Neuron (in vitro differentiated cells): Measurements from ENCODE around the gene SEMA7A.
A peak's percentile ranks its signal among the peaks of the same experiment; 100 is the strongest.

ENCODE experiments used
- H2AFZ ChIP-seq: one replicate; pipeline ENCODE4 v1.6.1; 2013; ENCODE audit warnings: low read depth, mild to moderate bottlenecking, inconsistent platforms, low read length, moderate library complexity
- H3K27me3 ChIP-seq: one replicate; pipeline ENCODE4 v1.6.1; 2013; ENCODE audit warnings: low read length; ENCODE audit not compliant: insufficient read depth
- H3K36me3 ChIP-seq: one replicate; pipeline ENCODE4 v1.6.1; 2013; ENCODE audit warnings: low read length; ENCODE audit not compliant: insufficient read depth
- H3K4me1 ChIP-seq: one replicate; pipeline ENCODE4 v1.6.1; 2013; ENCODE audit warnings: low read length; ENCODE audit not compliant: insufficient read depth
- H3K4me3 ChIP-seq: 2 replicates; pipeline ENCODE4 v1.5.1; 2013; ENCODE audit warnings: mild to moderate bottlenecking, low read length, moderate library complexity
- H3K9me3 ChIP-seq: one replicate; pipeline ENCODE4 v1.6.1; 2013; ENCODE audit warnings: low read length

SEMA7A gene

GRCh38 chr15:74445816-74446763, 12.3 kb upstream of the SEMA7A start:
- Histone ChIP-seq H3K27me3 (no peaks in the 10 kb centered on the region), H3K4me3 (no peak overlapping the region), H3K4me1 (peaks cover 9% of the 10 kb centered on the region), H2AFZ (no peak overlapping the region), H3K36me3 (peaks cover 48% of the 10 kb centered on the region), H3K9me3 (no peaks in the 10 kb centered on the region)

GRCh38 chr15:74444106-74445062, 10.6 kb upstream of the SEMA7A start:
- Histone ChIP-seq H3K36me3 (peaks cover 31% of the 10 kb centered on the region), H3K4me3 (no peak overlapping the region), H3K9me3 (no peaks in the 10 kb centered on the region), H2AFZ (no peak overlapping the region), H3K4me1 (peaks cover 9% of the 10 kb centered on the region), H3K27me3 (no peaks in the 10 kb centered on the region)

GRCh38 chr15:74443100-74443909, 9.5 kb upstream of the SEMA7A start:
- H3K9me3 ChIP-seq, result no peaks in the 10 kb centered on the region
- H3K4me3 ChIP-seq, result no peak overlapping the region
- H2AFZ ChIP-seq, result no peak overlapping the region
- H3K4me1 ChIP-seq, result peaks cover 9% of the 10 kb centered on the region
- H3K27me3 ChIP-seq, result no peaks in the 10 kb centered on the region
- H3K36me3 ChIP-seq, result peaks cover 21% of the 10 kb centered on the region

GRCh38 chr15:74442604-74443003, 8.8 kb upstream of the SEMA7A start:
- Histone ChIP-seq H3K9me3 (no peaks in the 10 kb centered on the region), H3K4me3 (no peak overlapping the region)

GRCh38 chr15:74442063-74442462, 8.3 kb upstream of the SEMA7A start:
- Histone ChIP-seq H3K27me3 (no peaks in the 10 kb centered on the region), H2AFZ (no peak overlapping the region), H3K9me3 (no peaks in the 10 kb centered on the region), H3K36me3 (peaks cover 11% of the 10 kb centered on the region), H3K4me3 (no peak overlapping the region), H3K4me1 (peaks cover 9% of the 10 kb centered on the region)

More at GRCh38 chr15:74442604-74443003, 8.8 kb upstream of the SEMA7A start:
- peaks cover 14% of the 10 kb centered on the region for H3K36me3 ChIP-seq
- H2AFZ ChIP-seq, result no peak overlapping the region
- peaks cover 9% of the 10 kb centered on the region for H3K4me1 ChIP-seq
- H3K27me3 ChIP-seq, result no peaks in the 10 kb centered on the region

GRCh38 chr15:74441248-74441941, 7.6 kb upstream of the SEMA7A start:
- Histone ChIP-seq H3K4me1 (peaks cover 9% of the 10 kb centered on the region), H3K9me3 (no peaks in the 10 kb centered on the region), H3K4me3 (no peak overlapping the region), H3K36me3 (peaks cover 6% of the 10 kb centered on the region), H3K27me3 (no peaks in the 10 kb centered on the region), H2AFZ (no peak overlapping the region)

- no peak overlapping the region for H3K4me3 ChIP-seq
- no peaks in the 10 kb centered on the region for H3K9me3 ChIP-seq
- H3K4me1 ChIP-seq, result peaks cover 21% of the 10 kb centered on the region
- H3K27me3 ChIP-seq, result peaks cover 4% of the 10 kb centered on the region
- H3K36me3 ChIP-seq, result no peaks in the 10 kb centered on the region
- H2AFZ ChIP-seq, result no peak overlapping the region
These were observed 5.1 kb upstream of the SEMA7A start for GRCh38 chr15:74438721-74439316.

- no peak overlapping the region for H2AFZ ChIP-seq
- peaks cover 4% of the 10 kb centered on the region for H3K27me3 ChIP-seq
- peaks cover 21% of the 10 kb centered on the region for H3K4me1 ChIP-seq
- H3K4me3 ChIP-seq, result no peak overlapping the region
- H3K9me3 ChIP-seq, result no peaks in the 10 kb centered on the region
- H3K36me3 ChIP-seq, result no peaks in the 10 kb centered on the region
These were observed 4.4 kb upstream of the SEMA7A start for GRCh38 chr15:74438206-74438605.

- H3K9me3 ChIP-seq, result no peaks in the 10 kb centered on the region
- H2AFZ ChIP-seq, result peak overlapping the region; percentile 97
- H3K4me3 ChIP-seq, result peak overlapping the region; percentile 81
- peaks cover 16% of the 10 kb centered on the region for H3K4me1 ChIP-seq
- H3K27me3 ChIP-seq, result peaks cover 12% of the 10 kb centered on the region
- H3K36me3 ChIP-seq, result no peaks in the 10 kb centered on the region
These were observed 742 bp upstream of the SEMA7A start for GRCh38 chr15:74434263-74435136.

GRCh38 chr15:74432968-74433591, 678 bp downstream of the SEMA7A start:
- Histone ChIP-seq H2AFZ (peak overlapping the region; percentile 97), H3K9me3 (no peaks in the 10 kb centered on the region), H3K27me3 (peaks cover 12% of the 10 kb centered on the region), H3K4me3 (peak overlapping the region; percentile 81), H3K36me3 (no peaks in the 10 kb centered on the region), H3K4me1 (peaks cover 16% of the 10 kb centered on the region)
